ENCODE data around the gene GPC3.
"Not testable (repeated sequence)": the region's sequence is repeated elsewhere in the genome, so short reads cannot be mapped to it uniquely, and the experiment has no call there.

Gene GPC3

DNA sequence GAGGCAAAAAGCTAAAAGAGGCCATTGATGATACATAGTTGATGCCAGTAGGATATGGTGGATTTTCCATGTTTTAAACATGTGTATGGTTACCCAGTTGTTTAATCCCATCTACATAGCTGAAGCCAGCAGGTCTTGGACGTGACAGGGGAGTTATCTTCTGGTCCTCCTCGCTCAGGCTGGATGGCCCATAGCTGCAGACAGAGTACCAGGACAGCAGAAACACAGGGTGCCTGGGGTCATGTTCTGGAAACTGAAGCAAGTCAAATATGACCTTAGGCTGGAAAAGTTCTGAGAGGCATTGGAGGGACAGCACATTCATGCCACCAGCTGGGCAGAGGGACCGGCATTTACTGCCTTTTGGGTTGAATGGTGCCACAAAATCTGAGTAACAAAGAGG, 452.1 kb downstream of the GPC3 start:
- Histone ChIP-seq H3K4me3 (ENCODE audit: severe bottlenecking) (no peak overlapping the region), H3K27me3 (ENCODE audit: insufficient read depth, poor library complexity, severe bottlenecking) (no peaks in the 10 kb centered on the region), H3K36me3 (ENCODE audit: low read depth) (no peaks in the 10 kb centered on the region), H3K4me1 (ENCODE audit: insufficient read depth, poor library complexity, severe bottlenecking) (no peaks in the 10 kb centered on the region), H3K9me3 (ENCODE audit: severe bottlenecking) (no peaks in the 10 kb centered on the region), H3K27ac (ENCODE audit: poor library complexity, severe bottlenecking) (no peak overlapping the region)
- TF ChIP-seq, protein P1, sequence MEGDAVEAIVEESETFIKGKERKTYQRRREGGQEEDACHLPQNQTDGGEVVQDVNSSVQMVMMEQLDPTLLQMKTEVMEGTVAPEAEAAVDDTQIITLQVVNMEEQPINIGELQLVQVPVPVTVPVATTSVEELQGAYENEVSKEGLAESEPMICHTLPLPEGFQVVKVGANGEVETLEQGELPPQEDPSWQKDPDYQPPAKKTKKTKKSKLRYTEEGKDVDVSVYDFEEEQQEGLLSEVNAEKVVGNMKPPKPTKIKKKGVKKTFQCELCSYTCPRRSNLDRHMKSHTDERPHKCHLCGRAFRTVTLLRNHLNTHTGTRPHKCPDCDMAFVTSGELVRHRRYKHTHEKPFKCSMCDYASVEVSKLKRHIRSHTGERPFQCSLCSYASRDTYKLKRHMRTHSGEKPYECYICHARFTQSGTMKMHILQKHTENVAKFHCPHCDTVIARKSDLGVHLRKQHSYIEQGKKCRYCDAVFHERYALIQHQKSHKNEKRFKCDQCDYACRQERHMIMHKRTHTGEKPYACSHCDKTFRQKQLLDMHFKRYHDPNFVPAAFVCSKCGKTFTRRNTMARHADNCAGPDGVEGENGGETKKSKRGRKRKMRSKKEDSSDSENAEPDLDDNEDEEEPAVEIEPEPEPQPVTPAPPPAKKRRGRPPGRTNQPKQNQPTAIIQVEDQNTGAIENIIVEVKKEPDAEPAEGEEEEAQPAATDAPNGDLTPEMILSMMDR (IDR thresholded peaks at IDR 0.05; ENCODE audit: poor library complexity, severe bottlenecking): no peak
- ATAC-seq (ENCODE audit: low read depth) (no peak), DNase-seq (ENCODE audit: low spot score) (no peak)

DNA sequence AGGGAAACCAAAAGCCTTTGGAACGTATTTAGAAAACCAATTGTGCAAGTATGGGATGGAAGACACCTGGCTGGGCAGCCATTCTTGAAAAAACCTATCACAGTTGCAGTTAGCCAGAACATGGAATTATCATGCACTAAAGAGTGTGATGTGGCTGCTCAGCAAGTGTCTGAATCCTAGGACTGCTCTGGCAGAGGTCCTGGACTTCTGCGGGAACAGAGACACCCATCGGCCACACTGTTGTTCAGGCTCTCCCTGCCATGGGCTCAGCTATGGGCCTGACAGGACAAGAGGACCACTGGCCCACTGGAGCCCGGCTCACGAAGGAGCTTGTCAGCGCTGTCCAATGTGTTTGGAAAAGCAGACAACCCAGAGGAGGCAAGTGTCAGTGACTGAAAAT, 454.4 kb downstream of the GPC3 start:
- DNase-seq (ENCODE audit: low spot score) (no peak), ATAC-seq (ENCODE audit: low read depth) (no peak)
- Histone ChIP-seq H3K36me3 (ENCODE audit: low read depth) (no peaks in the 10 kb centered on the region), H3K27me3 (ENCODE audit: insufficient read depth, poor library complexity, severe bottlenecking) (no peaks in the 10 kb centered on the region), H3K9me3 (ENCODE audit: severe bottlenecking) (no peaks in the 10 kb centered on the region), H3K4me1 (ENCODE audit: insufficient read depth, poor library complexity, severe bottlenecking) (no peaks in the 10 kb centered on the region), H3K27ac (ENCODE audit: poor library complexity, severe bottlenecking) (no peak overlapping the region), H3K4me3 (ENCODE audit: severe bottlenecking) (no peak overlapping the region)
- TF ChIP-seq, protein P1 (IDR thresholded peaks at IDR 0.05; ENCODE audit: poor library complexity, severe bottlenecking): no peak

DNA sequence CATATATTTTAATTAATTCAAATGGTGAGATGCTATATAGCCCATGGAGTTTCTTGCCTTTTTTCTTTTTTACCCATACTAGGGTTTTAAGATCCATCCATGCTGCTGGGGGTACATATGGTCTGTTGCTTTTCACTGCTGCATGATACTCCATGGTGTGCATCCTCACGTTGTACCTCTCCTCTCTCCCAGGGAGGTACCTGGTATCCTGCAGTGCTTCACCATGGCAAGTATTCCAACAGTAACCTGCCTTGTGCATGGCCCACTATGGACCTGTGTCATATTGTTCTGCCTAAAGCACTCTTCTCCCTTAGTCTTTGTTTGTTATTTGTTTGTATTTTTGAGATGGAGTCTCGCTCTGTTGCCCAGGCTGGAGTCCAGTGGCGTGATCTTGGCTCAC, 455.8 kb downstream of the GPC3 start:
- H3K27ac ChIP-seq (ENCODE audit: poor library complexity, severe bottlenecking): no peak overlapping the region

DNA sequence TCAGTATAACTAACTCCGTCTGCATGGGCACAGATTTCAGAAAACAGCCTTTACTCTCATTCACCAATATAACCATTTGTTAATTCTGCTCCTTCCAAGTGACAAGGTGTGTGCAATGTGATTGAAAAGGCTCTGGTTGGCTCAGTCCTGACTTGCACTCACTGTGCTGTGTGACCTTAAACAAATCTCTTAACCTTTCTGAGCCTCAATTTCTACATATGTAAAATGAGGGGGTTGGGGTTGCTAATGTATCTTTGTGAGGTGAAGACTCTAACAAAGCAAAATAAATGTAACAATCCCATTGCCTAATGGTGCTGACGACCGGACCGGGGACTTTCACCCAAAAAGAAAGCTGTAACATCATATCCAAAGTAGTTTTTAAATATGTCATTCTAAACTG, 457.6 kb downstream of the GPC3 start:
- Histone ChIP-seq H3K27ac (ENCODE audit: poor library complexity, severe bottlenecking) (peak overlapping the region; percentile 19), H3K36me3 (ENCODE audit: low read depth) (no peaks in the 10 kb centered on the region), H3K27me3 (ENCODE audit: insufficient read depth, poor library complexity, severe bottlenecking) (no peaks in the 10 kb centered on the region), H3K4me3 (ENCODE audit: severe bottlenecking) (no peak overlapping the region), H3K9me3 (ENCODE audit: severe bottlenecking) (no peaks in the 10 kb centered on the region), H3K4me1 (ENCODE audit: insufficient read depth, poor library complexity, severe bottlenecking) (no peaks in the 10 kb centered on the region)
- DNase-seq (ENCODE audit: low spot score) (no peak), ATAC-seq (ENCODE audit: low read depth) (no peak)
- TF ChIP-seq, protein P1 (IDR thresholded peaks at IDR 0.05; ENCODE audit: poor library complexity, severe bottlenecking): no peak

More for the DNA sequence above, 455.8 kb downstream of the GPC3 start:
- H3K27me3 ChIP-seq (ENCODE audit: insufficient read depth, poor library complexity, severe bottlenecking): no peaks in the 10 kb centered on the region
- no peak overlapping the region for H3K4me3 ChIP-seq (ENCODE audit: severe bottlenecking)
- H3K36me3 ChIP-seq (ENCODE audit: low read depth): no peaks in the 10 kb centered on the region
- TF ChIP-seq, protein P1 (IDR thresholded peaks at IDR 0.05; ENCODE audit: poor library complexity, severe bottlenecking): no peak
- DNase-seq (ENCODE audit: low spot score): no peak
- no peaks in the 10 kb centered on the region for H3K9me3 ChIP-seq (ENCODE audit: severe bottlenecking)
- no peaks in the 10 kb centered on the region for H3K4me1 ChIP-seq (ENCODE audit: insufficient read depth, poor library complexity, severe bottlenecking)
- ATAC-seq (ENCODE audit: low read depth): no peak

DNA sequence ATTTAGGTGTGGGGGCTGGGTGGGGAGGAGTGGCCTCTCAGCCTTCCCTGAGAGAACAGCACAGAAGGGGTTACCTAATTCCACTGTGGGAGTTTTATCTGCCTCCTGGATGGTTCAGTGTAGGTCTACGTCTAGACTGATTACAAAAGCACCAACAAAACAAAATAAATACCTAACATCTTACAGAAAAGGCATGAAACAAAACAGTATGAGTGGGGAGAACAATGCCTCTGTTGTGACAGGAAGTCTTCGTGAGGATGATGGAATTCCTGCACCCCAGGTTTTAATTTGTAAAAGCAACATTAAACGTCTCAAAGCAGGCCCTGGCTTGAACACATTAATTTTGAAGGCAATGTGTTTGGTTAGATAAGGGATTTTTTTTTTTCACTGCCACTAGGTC, 458.0 kb downstream of the GPC3 start:
- no peaks in the 10 kb centered on the region for H3K9me3 ChIP-seq (ENCODE audit: severe bottlenecking)
- DNase-seq (ENCODE audit: low spot score): no peak
- peak; percentile 52 for ATAC-seq (ENCODE audit: low read depth)
- no peaks in the 10 kb centered on the region for H3K36me3 ChIP-seq (ENCODE audit: low read depth)
- TF ChIP-seq, protein P1 (IDR thresholded peaks at IDR 0.05; ENCODE audit: poor library complexity, severe bottlenecking): no peak
- no peaks in the 10 kb centered on the region for H3K27me3 ChIP-seq (ENCODE audit: insufficient read depth, poor library complexity, severe bottlenecking)
- no peak overlapping the region for H3K4me3 ChIP-seq (ENCODE audit: severe bottlenecking)
- peak overlapping the region; percentile 19 for H3K27ac ChIP-seq (ENCODE audit: poor library complexity, severe bottlenecking)
- no peaks in the 10 kb centered on the region for H3K4me1 ChIP-seq (ENCODE audit: insufficient read depth, poor library complexity, severe bottlenecking)

DNA sequence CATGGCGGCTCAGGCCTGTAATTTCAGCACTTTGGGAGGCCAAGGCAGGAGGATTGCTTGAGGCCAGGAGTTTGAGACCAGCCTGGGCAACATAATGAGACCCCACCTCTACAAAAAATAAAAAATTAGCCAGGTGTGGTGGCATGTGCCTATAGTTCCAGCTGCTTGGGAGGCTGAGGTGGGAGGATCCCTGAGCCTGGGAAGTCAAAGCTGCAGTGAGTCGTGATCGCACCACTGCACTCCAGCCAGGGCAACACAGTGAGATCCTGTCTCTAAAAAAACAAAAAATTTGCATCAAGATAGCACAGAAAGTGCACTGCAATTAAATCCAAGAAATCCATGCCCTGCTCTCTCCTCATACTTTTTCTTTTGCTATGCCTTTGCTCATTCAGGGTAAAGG, 458.6 kb downstream of the GPC3 start:
- ATAC-seq (ENCODE audit: low read depth); DNase-seq (ENCODE audit: low spot score); H3K9me3 ChIP-seq (ENCODE audit: severe bottlenecking); H3K36me3 ChIP-seq (ENCODE audit: low read depth); H3K4me3 ChIP-seq (ENCODE audit: severe bottlenecking); H3K27me3 ChIP-seq (ENCODE audit: insufficient read depth, poor library complexity, severe bottlenecking); H3K4me1 ChIP-seq (ENCODE audit: insufficient read depth, poor library complexity, severe bottlenecking): not testable (repeated sequence)
- H3K27ac ChIP-seq (ENCODE audit: poor library complexity, severe bottlenecking): peak overlapping the region; percentile 19
